CD4-positive, CD25-positive, alpha-beta regulatory T cell (primary cell): ENCODE measurements around the gene TMPRSS12. TPM values are rescaled to one million over a fixed set of nuclear protein-coding genes. Genes with fewer than 3 reads are reported as not detected.
"Not testable (repeated sequence)": the region's sequence is repeated elsewhere in the genome, so short reads cannot be mapped to it uniquely, and the experiment has no call there.

ENCODE experiments used
- ATAC-seq, 2 donors: fragments of 150-1000 bp; cut with Tn5 transposase; one replicate each; pipeline ENCODE4 v1.10.0; 2021; ENCODE audit warnings: low read depth in 2 of 2, moderate number of reproducible peaks in 2 of 2, moderate library complexity in 1 of 2
- DNase-seq, 3 donors: peaks; one replicate each; pipeline versions ENCODE4 v3.0.0 to v3.0.0-alpha.2; 2012 to 2022; ENCODE audit warnings: mixed read lengths in 1 of 3
- H3K27ac ChIP-seq: one replicate; pipeline ENCODE4 v1.7.0; 2013; ENCODE audit warnings: mild to moderate bottlenecking, low read length; ENCODE audit not compliant: insufficient read depth, poor library complexity, severe bottlenecking
- H3K27me3 ChIP-seq: one replicate; pipeline ENCODE4 v1.7.0; 2013; ENCODE audit warnings: low read length; ENCODE audit not compliant: control insufficient read depth, insufficient read depth
- H3K36me3 ChIP-seq: one replicate; pipeline ENCODE4 v1.7.0; 2013; ENCODE audit warnings: mild to moderate bottlenecking, low read length, moderate library complexity; ENCODE audit not compliant: control insufficient read depth, insufficient read depth
- H3K4me1 ChIP-seq: 2 replicates; pipeline ENCODE4 v1.7.0; 2013; ENCODE audit warnings: mild to moderate bottlenecking, low read length; ENCODE audit not compliant: insufficient read depth, control insufficient read depth, poor library complexity, severe bottlenecking
- H3K4me3 ChIP-seq: one replicate; pipeline ENCODE4 v1.7.0; 2013; ENCODE audit warnings: low read depth, mild to moderate bottlenecking, low read length, moderate library complexity
- H3K9me3 ChIP-seq, 2 experiments: 1 replicate in 1 of 2; 2 replicates in 1 of 2; pipeline ENCODE4 v1.7.0; 2013; ENCODE audit warnings: low read length in 2 of 2, mild to moderate bottlenecking in 1 of 2, moderate library complexity in 1 of 2; ENCODE audit not compliant: control insufficient read depth in 2 of 2
- H3K27ac Mint-ChIP-seq, 3 donors: one replicate each; pipeline ENCODE4 v1.8.0; 2020 to 2022; ENCODE audit warnings: mild to moderate bottlenecking in 3 of 3, mixed read lengths in 3 of 3, moderate library complexity in 2 of 3
- H3K27me3 Mint-ChIP-seq: one replicate; pipeline ENCODE4 v1.8.0; 2022; ENCODE audit warnings: mild to moderate bottlenecking, mixed read lengths
- H3K36me3 Mint-ChIP-seq: one replicate; pipeline ENCODE4 v1.8.0; 2020; ENCODE audit warnings: mixed read lengths
- H3K4me1 Mint-ChIP-seq, 4 donors: one replicate each; pipeline ENCODE4 v1.8.0; 2020 to 2022; ENCODE audit warnings: mixed read lengths in 4 of 4, mild to moderate bottlenecking in 1 of 4
- H3K4me3 Mint-ChIP-seq, 4 donors: one replicate each; pipeline ENCODE4 v1.8.0; 2020 to 2022; ENCODE audit warnings: mild to moderate bottlenecking in 4 of 4, mixed read lengths in 4 of 4, moderate library complexity in 3 of 4
- H3K9me3 Mint-ChIP-seq, 7 donors: one replicate each; pipeline ENCODE4 v1.8.0; 2020 to 2022; ENCODE audit warnings: mixed read lengths in 7 of 7, mild to moderate bottlenecking in 3 of 7, moderate library complexity in 2 of 7
- polyA plus RNA-seq, 4 donors: library from polyadenylated mRNA; unstranded; fragments of 300-500 nt; fragmentation: Illumina TruSeq; gene quantifications; one replicate each; pipeline ENCODE4 v1.2.3, GENCODE V29; 2021
- total RNA-seq: library from RNA; stranded (reverse); gene quantifications from one replicate; pipeline ENCODE4 v1.2.3, GENCODE V29; 2022

Gene TMPRSS12
- total and polyA plus RNA-seq, 5 donors from 2014 or later: not detected

DNA sequence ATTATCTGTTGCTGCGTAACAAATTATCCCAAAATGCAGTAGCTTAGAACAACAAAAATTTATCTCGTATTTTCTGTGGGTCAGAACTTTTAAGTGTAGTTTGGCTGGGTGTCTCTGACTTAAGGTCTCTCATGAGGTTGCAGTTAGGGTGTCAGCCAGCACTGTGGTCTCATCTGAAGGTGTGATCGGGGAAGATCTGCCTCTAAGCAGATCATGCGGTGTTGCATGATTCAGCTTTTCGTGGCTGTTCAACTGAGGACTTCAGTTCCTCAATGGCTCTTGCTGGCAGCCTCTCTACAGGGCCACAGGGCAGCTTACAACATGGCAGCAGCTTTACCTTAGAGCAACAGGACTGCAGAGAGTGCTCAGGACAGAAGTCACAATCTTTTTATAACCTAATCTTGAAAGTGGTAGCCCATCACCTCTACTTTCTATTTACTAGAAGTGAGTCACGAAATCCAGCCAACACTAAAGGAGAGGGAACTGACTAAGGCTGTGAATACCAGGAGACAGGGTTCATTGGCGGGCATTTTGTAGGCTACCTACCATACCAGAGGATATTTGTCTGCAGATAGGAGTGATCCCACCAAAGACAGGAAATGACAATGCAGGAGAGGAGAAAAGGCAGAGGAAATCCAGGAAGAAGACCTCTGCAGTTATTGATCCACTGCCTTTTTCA is 1.8 kb upstream of the TMPRSS12 start:
- Mint-ChIP-seq H3K27me3 (peaks cover 33% of the 10 kb centered on the region), H3K4me1 (no peaks in the 10 kb centered on the region), H3K4me3 (no peak overlapping the region), H3K36me3 (no peaks in the 10 kb centered on the region), H3K27ac (no peak overlapping the region), H3K9me3 (peaks cover 0 to 13% (median 2%) of the 10 kb centered on the region in 7 donors)
- H3K4me3 ChIP-seq: no peak overlapping the region
- H3K36me3 ChIP-seq: no peaks in the 10 kb centered on the region
- no peak overlapping the region for H3K27ac ChIP-seq
- ATAC-seq: no peak
- DNase-seq: no peak
- peaks cover 3% of the 10 kb centered on the region for H3K27me3 ChIP-seq
- peaks cover 0 to 2% of the 10 kb centered on the region in 2 experiments for H3K9me3 ChIP-seq
- no peaks in the 10 kb centered on the region for H3K4me1 ChIP-seq

DNA sequence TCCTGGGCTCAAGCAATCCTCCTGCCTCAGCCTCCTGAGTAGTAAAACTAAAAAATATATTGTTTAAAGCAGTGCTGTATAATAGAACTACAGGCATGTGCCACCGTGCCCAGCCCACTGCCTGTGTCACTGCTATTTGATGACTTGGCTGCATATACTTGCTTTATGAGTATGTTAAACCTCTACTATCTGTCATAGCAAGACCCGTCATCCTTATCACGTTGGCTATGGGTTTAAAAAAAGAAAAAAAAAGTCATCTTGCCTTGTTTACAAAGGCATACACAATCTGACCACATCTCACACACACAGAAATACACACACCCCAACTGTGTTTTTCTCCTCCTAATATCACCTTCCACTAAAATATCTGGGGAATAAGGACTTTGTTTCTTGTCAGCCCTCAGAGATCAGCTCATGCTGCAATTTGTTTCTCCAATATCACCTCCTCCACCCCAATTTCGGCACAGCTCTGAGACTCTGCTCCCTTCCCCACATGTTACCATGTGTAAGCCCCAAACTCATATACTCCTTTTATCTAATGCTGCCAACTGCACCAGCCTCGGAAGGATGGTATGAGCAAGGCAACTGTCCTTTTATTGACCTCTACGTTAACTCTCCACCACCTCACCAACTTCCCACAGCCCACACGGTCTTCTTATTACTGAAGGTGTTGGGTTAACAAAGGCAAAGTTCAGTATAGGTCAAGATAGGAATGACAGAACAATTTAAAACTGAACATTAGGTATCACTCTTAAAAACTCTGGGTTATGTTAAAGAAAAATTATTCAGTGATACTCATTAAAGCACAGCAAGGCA is 802 bp upstream of the TMPRSS12 start:
- H3K27me3 ChIP-seq: peaks cover 3% of the 10 kb centered on the region
- no peaks in the 10 kb centered on the region for H3K36me3 Mint-ChIP-seq
- H3K36me3 ChIP-seq: no peaks in the 10 kb centered on the region
- H3K4me1 ChIP-seq: no peaks in the 10 kb centered on the region
- H3K4me3 Mint-ChIP-seq: no peak overlapping the region
- H3K27ac Mint-ChIP-seq: no peak overlapping the region
- no peaks in the 10 kb centered on the region for H3K4me1 Mint-ChIP-seq
- H3K9me3 Mint-ChIP-seq: peaks cover 0 to 13% (median 1%) of the 10 kb centered on the region in 7 donors
- H3K27ac ChIP-seq: no peak overlapping the region
- no peak overlapping the region for H3K4me3 ChIP-seq
- peaks cover 0 to 2% of the 10 kb centered on the region in 2 experiments for H3K9me3 ChIP-seq
- ATAC-seq (no peak), DNase-seq (no peak)
- H3K27me3 Mint-ChIP-seq: peaks cover 33% of the 10 kb centered on the region

DNA sequence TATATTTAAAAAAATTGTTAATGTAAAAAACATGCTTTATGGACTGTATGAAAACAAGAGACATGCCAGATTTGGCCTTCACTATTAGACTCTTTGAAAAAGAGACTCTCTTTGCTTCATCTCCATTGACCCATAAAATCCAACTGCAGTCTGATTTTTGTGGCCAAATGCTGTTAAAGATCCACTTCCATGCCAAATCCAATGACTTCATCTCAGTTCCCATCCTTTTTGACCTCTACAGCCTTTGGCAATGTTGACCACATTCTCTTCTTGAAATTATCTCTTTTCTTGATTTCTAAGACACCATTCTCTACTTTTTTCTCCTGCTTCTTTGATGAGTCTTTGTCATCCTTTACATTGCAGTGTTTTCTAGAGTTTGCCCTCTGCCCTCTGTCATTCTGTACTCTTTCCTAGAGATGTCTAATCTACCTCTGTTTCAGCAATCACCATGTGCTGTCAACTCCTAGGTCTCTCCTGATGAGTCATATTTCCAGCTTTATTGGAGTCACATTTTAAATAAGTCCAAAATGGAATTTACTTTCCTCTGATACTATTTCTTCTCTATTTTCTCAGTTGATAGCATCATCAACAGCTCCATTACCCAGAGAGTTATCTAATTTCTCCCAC is 2.4 kb downstream of the TMPRSS12 start:
- DNase-seq: no peak
- ATAC-seq: no peak
- no peaks in the 10 kb centered on the region for H3K36me3 Mint-ChIP-seq
- Histone ChIP-seq H3K36me3 (no peaks in the 10 kb centered on the region), H3K4me1 (no peaks in the 10 kb centered on the region), H3K27me3 (peaks cover 7% of the 10 kb centered on the region), H3K27ac (no peak overlapping the region), H3K4me3 (no peak overlapping the region), H3K9me3 (peaks cover 0 to 2% of the 10 kb centered on the region in 2 experiments)
- H3K27ac Mint-ChIP-seq: peak overlapping the region in 1 of 3 donors; percentile 33
- H3K4me3 Mint-ChIP-seq: no peak overlapping the region
- peaks cover 38% of the 10 kb centered on the region for H3K27me3 Mint-ChIP-seq
- H3K9me3 Mint-ChIP-seq: peaks cover 0 to 13% (median 1%) of the 10 kb centered on the region in 7 donors
- no peaks in the 10 kb centered on the region for H3K4me1 Mint-ChIP-seq

DNA sequence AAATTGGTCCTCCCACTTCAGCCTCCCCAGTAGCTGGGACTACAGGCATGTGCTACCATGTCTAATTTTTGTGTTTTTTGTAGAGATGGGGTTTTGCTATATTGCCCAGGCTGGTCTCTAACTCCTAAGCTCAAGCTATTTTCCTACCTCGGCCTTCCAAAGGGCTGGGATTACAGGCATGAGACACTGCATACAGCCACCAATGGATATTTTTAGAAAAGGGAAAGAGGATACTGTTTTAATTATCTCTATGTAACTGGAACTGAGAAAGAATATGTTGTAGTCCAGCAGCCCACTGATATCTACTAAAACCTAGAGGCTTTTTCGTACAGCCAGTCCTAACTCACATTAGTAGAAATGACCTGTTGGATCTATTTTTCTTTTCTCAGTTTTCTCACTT is 6.2 kb downstream of the TMPRSS12 start:
- Mint-ChIP-seq H3K27ac (no peak overlapping the region), H3K4me1 (no peaks in the 10 kb centered on the region), H3K4me3 (peak overlapping the region in 1 of 4 donors; percentile 11), H3K9me3 (peaks cover 0 to 3% (median 0%) of the 10 kb centered on the region in 7 donors), H3K36me3 (no peaks in the 10 kb centered on the region), H3K27me3 (peaks cover 34% of the 10 kb centered on the region)
- H3K4me1 ChIP-seq: no peaks in the 10 kb centered on the region
- ATAC-seq (no peak), DNase-seq (no peak)
- H3K27me3 ChIP-seq: peaks cover 18% of the 10 kb centered on the region
- H3K9me3 ChIP-seq: no peaks in the 10 kb centered on the region
- H3K27ac ChIP-seq: no peak overlapping the region
- H3K4me3 ChIP-seq: no peak overlapping the region
- no peaks in the 10 kb centered on the region for H3K36me3 ChIP-seq

DNA sequence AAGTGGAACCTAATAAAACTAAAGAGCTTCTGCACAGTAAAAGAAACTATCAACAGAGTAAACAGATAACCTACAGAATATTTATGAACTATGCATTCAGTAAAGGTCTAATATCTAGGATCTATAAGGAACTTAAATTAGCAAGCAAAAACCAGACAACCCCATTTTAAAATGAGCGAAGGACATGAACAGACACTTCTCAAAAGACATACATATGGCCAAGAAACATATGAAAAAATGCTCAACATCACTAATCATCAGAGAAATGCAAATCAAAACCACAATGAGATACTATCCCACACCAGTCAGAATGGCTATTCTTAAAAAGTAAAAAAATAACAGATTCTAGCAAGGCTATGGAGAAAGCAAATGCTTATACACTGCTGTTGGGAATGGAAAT is 12.5 kb downstream of the TMPRSS12 start:
- H3K27me3 ChIP-seq: peaks cover 15% of the 10 kb centered on the region
- H3K27me3 Mint-ChIP-seq: peaks cover 19% of the 10 kb centered on the region
- H3K9me3 ChIP-seq, H3K36me3 ChIP-seq, H3K4me1 ChIP-seq, ATAC-seq, H3K4me3 Mint-ChIP-seq, DNase-seq, H3K27ac Mint-ChIP-seq, H3K36me3 Mint-ChIP-seq, H3K4me3 ChIP-seq, H3K9me3 Mint-ChIP-seq, H3K4me1 Mint-ChIP-seq, H3K27ac ChIP-seq: not testable (repeated sequence)

DNA sequence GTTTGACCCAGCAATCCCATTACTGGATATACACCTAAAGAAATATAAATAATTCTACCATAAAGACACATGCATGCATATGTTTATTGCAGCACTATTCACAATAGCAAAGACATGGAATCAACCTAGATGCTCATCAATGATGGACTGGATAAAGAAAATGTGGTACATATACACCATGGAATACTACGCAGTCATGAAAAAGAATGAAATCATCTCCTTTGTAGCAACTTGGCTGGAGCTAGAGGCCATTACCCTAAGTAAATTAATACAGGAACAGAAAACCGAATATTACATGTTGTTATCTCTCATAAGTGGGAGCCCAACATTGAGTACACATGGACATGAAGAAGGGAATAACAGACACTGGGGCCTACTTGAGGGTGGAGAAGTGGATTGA is 13.0 kb downstream of the TMPRSS12 start:
- DNase-seq, H3K27ac ChIP-seq, H3K4me1 Mint-ChIP-seq, H3K9me3 Mint-ChIP-seq, H3K4me3 Mint-ChIP-seq, ATAC-seq, H3K9me3 ChIP-seq, H3K4me1 ChIP-seq, H3K4me3 ChIP-seq, H3K27ac Mint-ChIP-seq, H3K36me3 ChIP-seq, H3K36me3 Mint-ChIP-seq: not testable (repeated sequence)
- peaks cover 18% of the 10 kb centered on the region for H3K27me3 ChIP-seq
- H3K27me3 Mint-ChIP-seq: peaks cover 19% of the 10 kb centered on the region

DNA sequence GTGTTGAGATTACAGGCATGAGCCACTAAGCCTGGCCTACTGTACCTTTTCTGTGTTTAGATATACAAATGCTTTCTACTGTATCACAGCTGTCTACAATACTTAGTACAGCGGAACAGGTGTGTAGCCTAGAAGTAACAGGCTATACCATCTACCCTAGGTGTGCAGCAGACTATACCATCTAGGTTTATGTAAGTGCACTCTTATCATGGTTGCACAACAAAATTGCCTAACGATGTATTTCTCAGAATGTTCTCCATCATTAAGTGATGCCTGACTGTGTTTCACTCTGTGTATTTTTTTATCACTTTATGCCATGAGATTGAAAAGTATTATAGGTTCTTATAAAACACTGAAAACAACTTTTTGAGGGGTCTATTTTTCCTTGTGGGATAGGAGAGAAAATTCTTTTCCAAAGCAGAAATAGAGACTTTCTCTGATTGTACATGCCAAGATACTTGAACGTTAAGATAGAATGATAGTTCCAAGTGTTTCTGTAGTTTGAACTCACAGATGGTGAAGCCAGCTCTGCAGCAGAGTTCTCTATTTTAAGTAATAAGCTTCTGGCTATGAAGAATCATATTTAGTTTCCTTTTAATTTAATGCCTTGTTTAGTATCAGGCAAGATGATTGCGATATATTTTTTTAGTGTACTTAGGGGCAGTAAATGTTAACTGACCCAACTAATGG is 17.0 kb downstream of the TMPRSS12 start:
- ATAC-seq (no peak), DNase-seq (no peak)
- no peaks in the 10 kb centered on the region for H3K4me1 Mint-ChIP-seq
- H3K27me3 ChIP-seq: peaks cover 8% of the 10 kb centered on the region
- H3K36me3 Mint-ChIP-seq: no peaks in the 10 kb centered on the region
- H3K27me3 Mint-ChIP-seq: peaks cover 10% of the 10 kb centered on the region
- H3K4me3 ChIP-seq: no peak overlapping the region
- H3K36me3 ChIP-seq: no peaks in the 10 kb centered on the region
- no peak overlapping the region for H3K4me3 Mint-ChIP-seq
- H3K9me3 Mint-ChIP-seq: peaks cover 0 to 10% (median 2%) of the 10 kb centered on the region in 7 donors
- H3K27ac Mint-ChIP-seq: no peak overlapping the region
- H3K9me3 ChIP-seq: peaks cover 0 to 3% of the 10 kb centered on the region in 2 experiments
- H3K27ac ChIP-seq: no peak overlapping the region
- no peaks in the 10 kb centered on the region for H3K4me1 ChIP-seq
